GM20000 (cell line): ENCODE measurements around the gene RUFY2.

Experiments
- DNase-seq: peaks from one replicate; pipeline ENCODE4 v3.0.0; 2012; ENCODE audit warnings: low spot score
- TF ChIP-seq, protein P1 (sequence below): IDR thresholded peaks from 2 replicates; pipeline ENCODE4 v1.5.1; 2012; ENCODE audit warnings: mild to moderate bottlenecking, control low read depth; ENCODE audit errors: extremely low read depth, missing control alignments

RUFY2 gene

GRCh38 chr10:68428396-68429104 lies 21.5 kb upstream of the RUFY2 start:
- TF ChIP-seq, protein P1, sequence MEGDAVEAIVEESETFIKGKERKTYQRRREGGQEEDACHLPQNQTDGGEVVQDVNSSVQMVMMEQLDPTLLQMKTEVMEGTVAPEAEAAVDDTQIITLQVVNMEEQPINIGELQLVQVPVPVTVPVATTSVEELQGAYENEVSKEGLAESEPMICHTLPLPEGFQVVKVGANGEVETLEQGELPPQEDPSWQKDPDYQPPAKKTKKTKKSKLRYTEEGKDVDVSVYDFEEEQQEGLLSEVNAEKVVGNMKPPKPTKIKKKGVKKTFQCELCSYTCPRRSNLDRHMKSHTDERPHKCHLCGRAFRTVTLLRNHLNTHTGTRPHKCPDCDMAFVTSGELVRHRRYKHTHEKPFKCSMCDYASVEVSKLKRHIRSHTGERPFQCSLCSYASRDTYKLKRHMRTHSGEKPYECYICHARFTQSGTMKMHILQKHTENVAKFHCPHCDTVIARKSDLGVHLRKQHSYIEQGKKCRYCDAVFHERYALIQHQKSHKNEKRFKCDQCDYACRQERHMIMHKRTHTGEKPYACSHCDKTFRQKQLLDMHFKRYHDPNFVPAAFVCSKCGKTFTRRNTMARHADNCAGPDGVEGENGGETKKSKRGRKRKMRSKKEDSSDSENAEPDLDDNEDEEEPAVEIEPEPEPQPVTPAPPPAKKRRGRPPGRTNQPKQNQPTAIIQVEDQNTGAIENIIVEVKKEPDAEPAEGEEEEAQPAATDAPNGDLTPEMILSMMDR = no peak
- DNase-seq = no peak

DNA sequence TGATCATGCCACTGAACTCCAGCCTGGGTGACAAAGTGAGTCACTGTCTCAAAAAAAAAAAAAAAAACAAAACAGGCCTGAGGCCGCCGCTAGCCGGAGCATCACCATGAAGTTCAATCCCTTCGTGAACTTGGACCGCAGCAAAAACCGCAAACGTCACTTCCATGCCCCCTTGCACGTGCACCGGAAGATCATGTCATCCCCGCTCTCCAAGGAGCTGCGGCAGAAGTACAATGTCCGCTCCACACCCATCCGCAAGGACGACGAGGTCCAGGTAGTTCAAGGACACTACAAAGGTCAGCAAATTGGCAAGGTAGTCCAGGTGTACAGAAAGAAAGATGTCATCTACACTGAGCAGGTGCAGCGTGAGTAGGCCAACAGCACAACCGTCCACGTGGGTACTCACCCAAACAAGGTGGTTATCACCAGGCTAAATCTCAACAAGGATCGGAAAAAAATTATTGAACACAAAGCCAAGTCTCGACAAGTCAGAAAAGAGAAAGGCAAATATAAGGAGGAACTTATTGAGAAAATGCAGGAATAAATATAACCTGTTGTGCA lies 17.5 kb upstream of the RUFY2 start:
- TF ChIP-seq, protein P1 = no peak
- no peak for DNase-seq

- TF ChIP-seq, protein P1 = no peak
- no peak for DNase-seq
These were observed 16.4 kb upstream of the RUFY2 start for GRCh38 chr10:68423522-68423921.

- TF ChIP-seq, protein P1 = no peak
- DNase-seq = no peak
These were observed 12.3 kb upstream of the RUFY2 start for GRCh38 chr10:68419376-68419775.

- DNase-seq = no peak
- TF ChIP-seq, protein P1 = no peak
These were observed 1.9 kb upstream of the RUFY2 start for GRCh38 chr10:68408898-68409518.

DNA sequence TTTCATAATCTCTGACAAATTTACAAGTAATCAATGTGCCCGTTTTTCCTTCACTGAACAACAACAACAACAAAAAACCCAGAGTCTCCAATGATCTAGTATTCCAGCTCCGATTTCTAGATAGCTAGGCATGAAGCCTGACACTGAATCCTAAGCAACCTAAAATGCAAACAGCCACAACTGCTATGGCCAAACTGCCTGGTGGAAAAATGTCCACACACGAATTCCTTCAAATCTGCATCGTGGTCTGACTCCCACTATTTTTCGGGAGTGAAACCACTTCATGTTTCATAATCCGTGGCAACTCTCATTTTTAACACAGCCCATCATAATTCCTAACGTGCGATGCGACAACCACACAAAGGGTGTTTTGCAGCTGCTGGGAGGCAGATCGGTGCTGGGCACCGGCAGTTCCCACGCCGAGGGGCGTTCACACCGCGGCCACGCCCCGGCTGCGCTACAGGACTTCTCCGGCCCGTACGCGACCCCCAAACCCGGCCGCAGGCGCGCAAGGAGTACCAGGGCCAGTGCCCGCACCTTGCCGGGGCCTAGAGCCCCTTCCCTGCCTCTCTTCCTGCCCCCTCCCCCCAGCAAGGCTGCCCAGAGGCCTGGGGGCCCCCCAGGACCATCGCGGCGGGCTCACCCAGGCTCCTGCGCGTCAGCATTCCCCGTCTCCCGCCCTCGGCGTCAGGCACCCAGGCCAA lies 814 bp downstream of the RUFY2 start:
- TF ChIP-seq, protein P1 = no peak
- peak; percentile 80 for DNase-seq

DNA sequence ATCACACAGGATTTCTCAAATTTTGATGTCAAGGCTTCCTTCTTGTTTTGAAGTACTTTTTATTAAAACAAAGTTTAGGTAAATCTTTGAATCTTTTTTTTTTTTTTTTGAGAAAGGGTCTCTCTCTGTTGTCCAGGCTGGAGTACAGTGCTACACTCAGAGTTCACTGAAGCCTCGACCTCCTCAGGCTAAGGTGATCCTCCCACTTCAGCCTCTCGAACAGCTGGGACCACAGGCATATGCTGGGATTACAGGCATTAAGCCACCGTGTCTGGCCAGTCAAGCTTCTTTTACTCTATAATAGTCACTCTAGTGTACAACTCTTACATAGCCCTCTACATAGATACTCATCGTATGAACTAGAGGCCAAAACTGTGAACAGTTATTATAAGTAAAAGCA lies 3.4 kb downstream of the RUFY2 start:
- TF ChIP-seq, protein P1 = no peak
- DNase-seq = no peak
